ENCODE measurements around the gene DEPP1. TPM values are rescaled to one million over a fixed set of nuclear protein-coding genes. Genes with fewer than 3 reads are reported as not detected.

Gene DEPP1
- total and polyA plus RNA-seq, 2 donors (not counting 1 experiment from before 2014, with no cell fraction given), result not detected

DNA sequence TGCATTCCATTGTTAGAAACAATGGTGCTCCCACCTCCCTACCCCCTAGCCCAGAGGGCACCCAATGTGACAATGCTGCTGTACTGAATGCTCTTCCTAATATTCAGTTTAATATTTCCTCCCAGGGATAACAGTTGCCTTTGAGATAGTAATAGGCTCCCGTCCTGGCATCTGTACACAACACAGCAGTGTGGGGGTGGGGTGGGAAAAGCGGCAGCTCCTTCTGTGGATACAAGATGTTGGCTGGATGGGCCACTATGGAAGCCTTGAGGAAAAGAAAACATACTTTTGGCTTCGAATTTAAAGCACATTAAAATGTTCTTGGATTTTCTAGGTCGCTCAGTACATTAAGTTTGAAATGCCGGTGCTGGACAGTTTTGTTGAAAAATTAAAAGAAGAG lies 13.0 kb upstream of the DEPP1 start:
- H3K4me1 Mint-ChIP-seq, result no peaks in the 10 kb centered on the region
- TF ChIP-seq, protein P1, sequence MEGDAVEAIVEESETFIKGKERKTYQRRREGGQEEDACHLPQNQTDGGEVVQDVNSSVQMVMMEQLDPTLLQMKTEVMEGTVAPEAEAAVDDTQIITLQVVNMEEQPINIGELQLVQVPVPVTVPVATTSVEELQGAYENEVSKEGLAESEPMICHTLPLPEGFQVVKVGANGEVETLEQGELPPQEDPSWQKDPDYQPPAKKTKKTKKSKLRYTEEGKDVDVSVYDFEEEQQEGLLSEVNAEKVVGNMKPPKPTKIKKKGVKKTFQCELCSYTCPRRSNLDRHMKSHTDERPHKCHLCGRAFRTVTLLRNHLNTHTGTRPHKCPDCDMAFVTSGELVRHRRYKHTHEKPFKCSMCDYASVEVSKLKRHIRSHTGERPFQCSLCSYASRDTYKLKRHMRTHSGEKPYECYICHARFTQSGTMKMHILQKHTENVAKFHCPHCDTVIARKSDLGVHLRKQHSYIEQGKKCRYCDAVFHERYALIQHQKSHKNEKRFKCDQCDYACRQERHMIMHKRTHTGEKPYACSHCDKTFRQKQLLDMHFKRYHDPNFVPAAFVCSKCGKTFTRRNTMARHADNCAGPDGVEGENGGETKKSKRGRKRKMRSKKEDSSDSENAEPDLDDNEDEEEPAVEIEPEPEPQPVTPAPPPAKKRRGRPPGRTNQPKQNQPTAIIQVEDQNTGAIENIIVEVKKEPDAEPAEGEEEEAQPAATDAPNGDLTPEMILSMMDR (IDR thresholded peaks at IDR 0.05), result no peak
- TF ChIP-seq EZH2 (IDR thresholded peaks at IDR 0.05; ENCODE audit: borderline replicate concordance, insufficient read depth, low read depth, low read length, poor library complexity, severe bottlenecking), result no peak
- ChIA-PET POLR2A (no interaction called here), CTCF (no interaction called here)
- no peak overlapping the region for H2AFZ ChIP-seq (ENCODE audit: insufficient read depth, low read depth, low read length, poor library complexity, severe bottlenecking)
- H3K9me3 ChIP-seq (ENCODE audit: control extremely low read depth in 1 of 3, control insufficient read depth in 2 of 3, insufficient read depth in 1 of 3, low read length in 2 of 3), result no peaks in the 10 kb centered on the region
- no peaks in the 10 kb centered on the region for H3K36me3 ChIP-seq (replicated peaks in 1 of 2; ENCODE audit: control extremely low read depth in 1 of 2, control insufficient read depth in 1 of 2, extremely low read depth in 1 of 2, insufficient read depth in 2 of 2, low read length in 1 of 2)
- no peak overlapping the region for H3K9ac ChIP-seq (ENCODE audit: low read length)
- no peak overlapping the region for H3K27ac Mint-ChIP-seq
- peaks cover 0 to 4% of the 10 kb centered on the region in 2 donors for H3K4me1 ChIP-seq (ENCODE audit: control insufficient read depth in 2 of 2, insufficient read depth in 2 of 2, low read length in 2 of 2)
- no peak for DNase-seq
- WGBS (ENCODE audit: insufficient coverage), result 100% methylated on average over 1 of the region's 5 CpGs
- no peak for ATAC-seq (ENCODE audit: low read depth)
- H3K4me2 ChIP-seq (replicated peaks; ENCODE audit: low read depth, low read length, poor library complexity, severe bottlenecking), result no peak overlapping the region
- H3K79me2 ChIP-seq (ENCODE audit: control insufficient read depth, insufficient read depth, low read length), result no peaks in the 10 kb centered on the region
- H3K27me3 Mint-ChIP-seq, result peaks cover 10% of the 10 kb centered on the region
- no peak overlapping the region for H3K27ac ChIP-seq (ENCODE audit: low read length in 2 of 2)
- H3K4me3 Mint-ChIP-seq, result no peak overlapping the region
- no peaks in the 10 kb centered on the region for H3K9me3 Mint-ChIP-seq (ENCODE audit: insufficient read depth)
- no peaks in the 10 kb centered on the region for H4K20me1 ChIP-seq (ENCODE audit: control insufficient read depth, insufficient read depth, low read length, poor library complexity, severe bottlenecking)
- no peaks in the 10 kb centered on the region for H3K27me3 ChIP-seq (replicated peaks in 1 of 4; ENCODE audit: control extremely low read depth in 1 of 4, control insufficient read depth in 3 of 4, insufficient read depth in 4 of 4, low read length in 3 of 4)
- intact Hi-C loops (cut with micrococcal nuclease), result no loop called here
- H3K4me3 ChIP-seq (ENCODE audit: control extremely low read depth in 1 of 5, extremely low read depth in 1 of 5, insufficient read depth in 1 of 5, low read depth in 2 of 5, low read length in 4 of 5), result no peak overlapping the region

GRCh38 chr10:44990965-44991364 lies 12.4 kb upstream of the DEPP1 start:
- intact Hi-C loops (cut with micrococcal nuclease), result no loop called here
- peaks cover 10% of the 10 kb centered on the region for H3K27me3 Mint-ChIP-seq
- Histone ChIP-seq H3K4me3 (ENCODE audit: control extremely low read depth in 1 of 5, extremely low read depth in 1 of 5, insufficient read depth in 1 of 5, low read depth in 2 of 5, low read length in 4 of 5) (no peak overlapping the region), H4K20me1 (ENCODE audit: control insufficient read depth, insufficient read depth, low read length, poor library complexity, severe bottlenecking) (no peaks in the 10 kb centered on the region), H3K4me2 (replicated peaks; ENCODE audit: low read depth, low read length, poor library complexity, severe bottlenecking) (no peak overlapping the region), H2AFZ (ENCODE audit: insufficient read depth, low read depth, low read length, poor library complexity, severe bottlenecking) (no peak overlapping the region), H3K79me2 (ENCODE audit: control insufficient read depth, insufficient read depth, low read length) (no peaks in the 10 kb centered on the region), H3K27ac (ENCODE audit: low read length in 2 of 2) (no peak overlapping the region), H3K9ac (ENCODE audit: low read length) (no peak overlapping the region), H3K36me3 (replicated peaks in 1 of 2; ENCODE audit: control extremely low read depth in 1 of 2, control insufficient read depth in 1 of 2, extremely low read depth in 1 of 2, insufficient read depth in 2 of 2, low read length in 1 of 2) (no peaks in the 10 kb centered on the region), H3K9me3 (ENCODE audit: control extremely low read depth in 1 of 3, control insufficient read depth in 2 of 3, insufficient read depth in 1 of 3, low read length in 2 of 3) (no peaks in the 10 kb centered on the region), H3K27me3 (replicated peaks in 1 of 4; ENCODE audit: control extremely low read depth in 1 of 4, control insufficient read depth in 3 of 4, insufficient read depth in 4 of 4, low read length in 3 of 4) (no peaks in the 10 kb centered on the region), H3K4me1 (ENCODE audit: control insufficient read depth in 2 of 2, insufficient read depth in 2 of 2, low read length in 2 of 2) (no peaks in the 10 kb centered on the region)
- no peak overlapping the region for H3K4me3 Mint-ChIP-seq
- ChIA-PET POLR2A (no interaction called here), CTCF (no interaction called here)
- DNase-seq, result no peak
- no peak for TF ChIP-seq EZH2 (IDR thresholded peaks at IDR 0.05; ENCODE audit: borderline replicate concordance, insufficient read depth, low read depth, low read length, poor library complexity, severe bottlenecking)
- TF ChIP-seq, protein P1 (IDR thresholded peaks at IDR 0.05), result no peak
- no peak for ATAC-seq (ENCODE audit: low read depth)
- no peak overlapping the region for H3K27ac Mint-ChIP-seq
- no peaks in the 10 kb centered on the region for H3K9me3 Mint-ChIP-seq (ENCODE audit: insufficient read depth)
- WGBS (ENCODE audit: insufficient coverage), result 100% methylated on average over 4 of the region's 7 CpGs
- H3K4me1 Mint-ChIP-seq, result no peaks in the 10 kb centered on the region
